GM12801 (cell line): Measurements from ENCODE around the gene HSPG2.

ENCODE experiments used
- CTCF ChIP-seq: IDR thresholded peaks from one replicate; pipeline ENCODE4 v1.5.1; 2011; ENCODE audit warnings: control low read depth; ENCODE audit not compliant: insufficient read length; ENCODE audit errors: extremely low read depth

Gene HSPG2

GRCh38 chr1:21927533-21928237 is 9.4 kb downstream of the HSPG2 start:
- no peak for TF ChIP-seq CTCF

GRCh38 chr1:21926814-21927532 is 10.1 kb downstream of the HSPG2 start:
- TF ChIP-seq CTCF, result no peak

- no peak for TF ChIP-seq CTCF
These were observed 11.0 kb downstream of the HSPG2 start for GRCh38 chr1:21926065-21926464.

- no peak for TF ChIP-seq CTCF
These were observed 11.7 kb downstream of the HSPG2 start for GRCh38 chr1:21925334-21925940.

GRCh38 chr1:21924503-21925005 is 12.6 kb downstream of the HSPG2 start:
- TF ChIP-seq CTCF, result no peak

GRCh38 chr1:21922090-21923013 is 14.8 kb downstream of the HSPG2 start:
- TF ChIP-seq CTCF, result no peak
